Measurements from ENCODE around the gene SLC25A21.

DNA sequence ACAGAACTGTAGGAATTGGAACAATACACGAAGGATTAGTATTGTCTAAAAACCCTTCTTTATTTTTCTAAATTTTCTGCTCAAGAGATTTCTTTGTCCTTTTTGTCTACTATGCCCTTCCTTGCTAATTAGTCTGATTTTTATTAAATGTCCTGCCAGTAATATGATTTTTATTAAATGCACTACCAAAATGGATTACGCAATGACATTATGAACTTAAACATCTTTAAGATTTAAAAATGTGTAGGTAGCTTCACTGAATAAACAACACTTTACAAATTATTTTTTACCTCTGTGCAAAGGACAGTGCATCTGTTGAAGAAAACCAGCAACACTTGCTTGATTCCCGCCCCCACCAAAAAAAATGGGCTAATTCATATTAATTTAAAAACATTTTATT is 519.0 kb downstream of the SLC25A21 start:
- TF ChIP-seq CTCF (IDR thresholded peaks at IDR 0.05 in 2 of 3, conservative IDR thresholded peaks at IDR 0.05 in 1 of 3; ENCODE audit: control insufficient read depth in 2 of 3, extremely low read depth in 1 of 3, insufficient read depth in 1 of 3, low read depth in 3 of 3, low read length in 3 of 3) (no peak), YY1 (IDR thresholded peaks at IDR 0.05; ENCODE audit: low read depth, low read length) (no peak), SPI1 (IDR thresholded peaks at IDR 0.05; ENCODE audit: borderline replicate concordance, insufficient read depth, low read depth, low read length) (no peak), RAD21 (IDR thresholded peaks at IDR 0.05; ENCODE audit: insufficient read depth, low read depth, low read length) (no peak)

Measured in GM12878 (cell line).